GM12878 (cell line): ENCODE data around the gene SYNCRIP. TPM values are rescaled to one million over a fixed set of nuclear protein-coding genes. Genes with fewer than 3 reads are reported as not detected.

ENCODE experiments used
- ATAC-seq: fragments of 200-7000 bp; cut with Tn5 transposase; 3 replicates; pipeline ENCODE4 v1.9.1; 2020; ENCODE audit warnings: mild to moderate bottlenecking, moderate library complexity
- BruUV-seq: library from RNA; stranded (reverse); fragments of 400-500 nt; replicated peaks from 2 replicates; lab custom pipeline; 2021; lab: Mats Ljungman, UMichigan
- CTCF ChIA-PET: fragments of 300-600 bp; sonication (Branson Sonifier 250); formaldehyde crosslinking; extraction: SDS; loops from one replicate; lab custom pipeline; 2021; ENCODE audit warnings: inconsistent platforms; lab: Yijun Ruan, JAX
- POLR2A ChIA-PET: fragments of 350-600 bp; formaldehyde crosslinking; extraction: SDS; loops from one replicate; lab custom pipeline; 2021; ENCODE audit warnings: inconsistent platforms; lab: Charles Lee
- RAD21 ChIA-PET: fragments of 300-600 bp; sonication (Branson Sonifier 250); formaldehyde crosslinking; loops from one replicate; lab custom pipeline; 2023; ENCODE audit warnings: antibody characterized with exemption; ENCODE audit not compliant: unreplicated experiment; lab: Charles Lee
- SMC1A ChIA-PET: fragments of 300-600 bp; sonication (Branson Sonifier 250); formaldehyde crosslinking; loops from one replicate; lab custom pipeline; 2023; ENCODE audit not compliant: unreplicated experiment, uncharacterized antibody; lab: Charles Lee
- DNase-seq: peaks from one replicate; pipeline ENCODE4 v3.0.0-alpha.2; 2011; ENCODE audit warnings: low read depth, low spot score
- FAIRE-seq: peaks from 3 replicates; lab custom pipeline; 2011; peaks lifted over from hg19 to GRCh38; lab: Jason Lieb, UNC
- H2AFZ ChIP-seq: 2 replicates; pipeline ENCODE4 v1.6.0; 2011; ENCODE audit warnings: low read depth, low read length, control low read depth; ENCODE audit not compliant: control insufficient read depth
- H3K27ac ChIP-seq: 2 replicates; pipeline ENCODE4 v1.5.1; 2011; ENCODE audit warnings: control low read depth; ENCODE audit not compliant: control insufficient read depth, insufficient read depth
- H3K27me3 ChIP-seq, 2 experiments: replicated peaks in 1 of 2; 2 replicates each; pipeline versions ENCODE4 v1.6.0 to v1.6.1; 2011; ENCODE audit warnings: low read length in 1 of 2; ENCODE audit not compliant: control insufficient read depth in 2 of 2, insufficient read depth in 2 of 2
- H3K36me3 ChIP-seq, 2 experiments: 2 replicates each; pipeline ENCODE4 v1.5.1; 2011; ENCODE audit warnings: low read length in 1 of 2; ENCODE audit not compliant: control insufficient read depth in 2 of 2, insufficient read depth in 2 of 2
- H3K4me1 ChIP-seq: 2 replicates; pipeline ENCODE4 v1.6.1; 2011; ENCODE audit warnings: mild to moderate bottlenecking, low read length, moderate library complexity, mixed read lengths; ENCODE audit not compliant: control insufficient read depth, insufficient read depth
- H3K4me2 ChIP-seq: 2 replicates; pipeline ENCODE4 v1.6.0; 2011; ENCODE audit warnings: control low read depth; ENCODE audit not compliant: control insufficient read depth, insufficient read depth
- H3K4me3 ChIP-seq: fragments of 200-600 bp; sonication (generic); 2 replicates; pipeline ENCODE4 v1.5.1; 2016
- H3K79me2 ChIP-seq: 2 replicates; pipeline ENCODE4 v1.6.0; 2011; ENCODE audit warnings: low read length; ENCODE audit not compliant: control insufficient read depth, insufficient read depth
- H3K9ac ChIP-seq: 2 replicates; pipeline ENCODE4 v1.8.0; 2011; ENCODE audit warnings: low read length, control low read depth, mixed read lengths; ENCODE audit not compliant: control insufficient read depth, insufficient read depth
- H3K9me3 ChIP-seq: replicated peaks from 3 replicates; pipeline ENCODE4 v1.5.1; 2011; ENCODE audit warnings: mild to moderate bottlenecking, low read length; ENCODE audit not compliant: control insufficient read depth, insufficient read depth
- H4K20me1 ChIP-seq: 2 replicates; pipeline ENCODE4 v1.6.0; 2011; ENCODE audit not compliant: control insufficient read depth, insufficient read depth
- BCL11A ChIP-seq: IDR thresholded peaks from 2 replicates; pipeline ENCODE4 v1.6.1; 2011; ENCODE audit warnings: low read depth, low read length
- DPF2 ChIP-seq: fragments of 450-650 bp; IDR thresholded peaks from 2 replicates; pipeline ENCODE4 v1.6.1; 2017; ENCODE audit warnings: mild to moderate bottlenecking
- FOXK2 ChIP-seq: fragments of 450-650 bp; IDR thresholded peaks from 2 replicates; pipeline ENCODE4 v1.6.1; 2017; ENCODE audit warnings: mild to moderate bottlenecking, moderate library complexity
- PML ChIP-seq: IDR thresholded peaks from 2 replicates; pipeline ENCODE4 v1.6.1; 2012; ENCODE audit warnings: low read length, inconsistent platforms
- POLR2A ChIP-seq: IDR thresholded peaks from 2 replicates; pipeline ENCODE4 v1.6.1; 2011; ENCODE audit warnings: low read depth, mild to moderate bottlenecking, low read length
- POLR2AphosphoS2 ChIP-seq: IDR thresholded peaks from 2 replicates; pipeline ENCODE4 v1.6.1; 2011; ENCODE audit warnings: low read depth, mild to moderate bottlenecking, low read length, improper control_type of control experiment, moderate library complexity
- PRDM15 ChIP-seq: fragments of 450-650 bp; formaldehyde crosslinking; IDR thresholded peaks from 2 replicates; pipeline ENCODE4 v1.4.0; 2020; ENCODE audit warnings: mild to moderate bottlenecking, moderate library complexity
- RCOR1 ChIP-seq: conservative IDR thresholded peaks from 2 replicates; pipeline ENCODE4 v1.6.1; 2012; ENCODE audit warnings: low read depth, low read length, improper control_type of control experiment
- RUNX3 ChIP-seq: IDR thresholded peaks from 2 replicates; pipeline ENCODE4 v1.6.1; 2012; ENCODE audit warnings: low read length, inconsistent platforms
- SIN3A ChIP-seq: IDR thresholded peaks from 2 replicates; pipeline ENCODE4 v1.6.1; 2012; ENCODE audit warnings: low read depth, low read length, improper control_type of control experiment
- SP1 ChIP-seq: IDR thresholded peaks from one replicate; pipeline ENCODE4 v1.6.1; 2011; ENCODE audit warnings: low read depth, low read length
- SRF ChIP-seq, 2 experiments: IDR thresholded peaks; 2 replicates each; pipeline ENCODE4 v1.6.1; 2011; ENCODE audit warnings: low read depth in 2 of 2, low read length in 2 of 2, mild to moderate bottlenecking in 1 of 2, moderate library complexity in 1 of 2
- in situ Hi-C: fragments of 300-500 bp; cut with MboI; formaldehyde crosslinking; loops from 9 replicates; pipeline ENCODE4 v1.14.3; 2018; ENCODE audit warnings: mixed read lengths
- intact Hi-C: fragments of 100-400 bp; cut with micrococcal nuclease; formaldehyde crosslinking; loops from one replicate; pipeline ENCODE4 v1.14.2; 2022; ENCODE audit not compliant: unreplicated experiment
- polyA plus RNA-seq, 11 experiments: library from polyadenylated mRNA; depleted of rRNA in 4 of 11; unstranded in 6 of 11; stranded (reverse) in 5 of 11; fragments of >200 nt; fragmentation: Nextera tagmentation in 4 of 11; fragmentation: Illumina TruSeq in 1 of 11; extraction: Ambion mirVana in 4 of 11; extraction: Trizol in 1 of 11; gene quantifications; 1 replicate in 1 of 11; 2 replicates in 10 of 11; pipeline versions ENCODE4 v1.2.1 to v1.2.3, GENCODE V29; 2011 to 2016; ENCODE audit warnings: inconsistent platforms in 2 of 11, missing spikeins in 2 of 11, low read depth in 1 of 11
- total RNA-seq, 4 experiments: library from RNA; depleted of rRNA in 3 of 4; stranded (reverse); fragments of >200 nt in 3 of 4; fragmentation: Illumina TruSeq in 1 of 4; extraction: Trizol in 1 of 4; gene quantifications; 2 replicates each; pipeline versions ENCODE4 v1.2.1 to v1.2.3, GENCODE V29; 2013 to 2021

The SYNCRIP gene
- total and polyA plus RNA-seq, 10 of the 15 experiments (the other 5 are each of a cell fraction or from before 2014, with no cell fraction given), result 28.4 to 255 (median 131) TPM

GRCh38 chr6:85669735-85670194 is 27.1 kb upstream of the SYNCRIP start (continued):
- TF ChIP-seq BCL11A (peak; percentile 87), RUNX3 (peak; percentile 96), SRF (IDR thresholded peaks at IDR 0.05; ENCODE audit: low read depth in 2 of 2, low read length in 2 of 2) (no peak)

GRCh38 chr6:85662251-85662650 is 19.6 kb upstream of the SYNCRIP start:
- no peaks in the 10 kb centered on the region for H3K79me2 ChIP-seq
- no peaks in the 10 kb centered on the region; the same call in 1 of the 3 replicates for H3K9me3 ChIP-seq
- in situ Hi-C loops (no loop called here), intact Hi-C loops (no loop called here)
- H3K4me1 ChIP-seq, result no peaks in the 10 kb centered on the region
- no peak overlapping the region for H2AFZ ChIP-seq
- peak; percentile 7 for FAIRE-seq
- RAD21 ChIA-PET, result no interaction called here
- H3K27me3 ChIP-seq, result no peaks in the 10 kb centered on the region
- TF ChIP-seq SP1 (no peak), POLR2AphosphoS2 (no peak), POLR2A (no peak), PML (no peak), SIN3A (no peak), RCOR1 (no peak), DPF2 (no peak), FOXK2 (no peak), PRDM15 (CRISPR knock-in tag) (no peak)
- TF ChIP-seq, all 136 proteins: peak for 0
- no peak for DNase-seq
- CTCF ChIA-PET, result no interaction called here
- Histone ChIP-seq H4K20me1 (no peaks in the 10 kb centered on the region), H3K4me2 (no peak overlapping the region), H3K27ac (no peak overlapping the region), H3K4me3 (no peak overlapping the region), H3K9ac (no peak overlapping the region), H3K36me3 (no peaks in the 10 kb centered on the region)
- POLR2A ChIA-PET, result interaction anchor here (0.8 kb wide), 1 partner anchor 11 kb away, joined by 3 read pairs; no protein-coding TSS in a partner anchor
- BruUV-seq, result no TSS peak
- ATAC-seq, result no peak
- SMC1A ChIA-PET, result no interaction called here
